HepG2 (cell line): ENCODE measurements around the gene BLOC1S4. TPM values are rescaled to one million over a fixed set of nuclear protein-coding genes. Genes with fewer than 3 reads are reported as not detected.

Source experiments
- AGO1 ChIP-seq: fragments of 200-400 bp; formaldehyde crosslinking; IDR thresholded peaks from 2 replicates; pipeline ENCODE4 v1.6.1; 2017; ENCODE audit warnings: mild to moderate bottlenecking, low read depth, low read length, moderate library complexity; ENCODE audit not compliant: poor library complexity, severe bottlenecking
- CENPX ChIP-seq: sonication (generic); formaldehyde crosslinking; IDR thresholded peaks from 2 replicates; pipeline ENCODE4 v1.9.0; 2021; ENCODE audit warnings: mild to moderate bottlenecking, missing genetic modification reagents, moderate library complexity
- DRAP1 ChIP-seq: IDR thresholded peaks from 2 replicates; pipeline ENCODE4 v1.6.1; 2016; ENCODE audit warnings: missing genetic modification reagents, missing compliant biosample characterization
- GATAD2A ChIP-seq: IDR thresholded peaks from 2 replicates; pipeline ENCODE4 v1.6.1; 2016
- IKZF5 ChIP-seq: IDR thresholded peaks from 2 replicates; pipeline ENCODE4 v1.6.1; 2018; ENCODE audit warnings: missing genetic modification reagents, mild to moderate bottlenecking, missing compliant biosample characterization
- NCOR1 ChIP-seq: fragments of 200-600 bp; sonication (generic); IDR thresholded peaks from 2 replicates; pipeline ENCODE4 v1.7.0; 2017; ENCODE audit warnings: antibody characterized with exemption, low read length, borderline replicate concordance
- NR1H2 ChIP-seq: sonication (generic); formaldehyde crosslinking; IDR thresholded peaks from 2 replicates; pipeline ENCODE4 v1.8.1; 2022; ENCODE audit warnings: low read depth, missing genetic modification reagents, borderline replicate concordance
- SMARCE1 ChIP-seq: fragments of 450-650 bp; IDR thresholded peaks from 2 replicates; pipeline ENCODE4 v1.6.1; 2017; ENCODE audit warnings: borderline replicate concordance
- SOX5 ChIP-seq: IDR thresholded peaks from 2 replicates; pipeline ENCODE4 v1.6.1; 2016; ENCODE audit warnings: borderline replicate concordance
- SPEN ChIP-seq: sonication (generic); formaldehyde crosslinking; IDR thresholded peaks from 2 replicates; pipeline ENCODE4 v1.5.1; 2020; ENCODE audit warnings: low read depth, mild to moderate bottlenecking, missing genetic modification reagents
- SRSF4 ChIP-seq: fragments of 200-400 bp; formaldehyde crosslinking; IDR thresholded peaks from one replicate; pipeline ENCODE4 v1.6.1; 2018; ENCODE audit warnings: mild to moderate bottlenecking, low read depth, low read length, moderate library complexity; ENCODE audit not compliant: poor library complexity, severe bottlenecking
- THAP8 ChIP-seq: sonication (generic); formaldehyde crosslinking; IDR thresholded peaks from 2 replicates; pipeline ENCODE4 v1.5.1; 2020; ENCODE audit warnings: missing genetic modification reagents, mild to moderate bottlenecking, borderline replicate concordance
- YEATS2 ChIP-seq: sonication (generic); formaldehyde crosslinking; IDR thresholded peaks from 2 replicates; pipeline ENCODE4 v1.4.0; 2020; ENCODE audit warnings: missing genetic modification reagents, borderline replicate concordance
- ZFP36L1 ChIP-seq: sonication (generic); formaldehyde crosslinking; IDR thresholded peaks from 2 replicates; pipeline ENCODE4 v1.8.0; 2022; ENCODE audit warnings: mild to moderate bottlenecking, missing genetic modification reagents, moderate library complexity
- ZFP41 ChIP-seq: sonication (generic); formaldehyde crosslinking; IDR thresholded peaks from 2 replicates; pipeline ENCODE4 v1.4.0; 2020; ENCODE audit warnings: mild to moderate bottlenecking, missing genetic modification reagents, borderline replicate concordance
- ZFYVE20 ChIP-seq: sonication (generic); formaldehyde crosslinking; IDR thresholded peaks from 2 replicates; pipeline ENCODE4 v1.8.0; 2023; ENCODE audit warnings: low read depth, mild to moderate bottlenecking, moderate library complexity, missing genetic modification reagents, borderline replicate concordance
- ZKSCAN1 ChIP-seq: fragments of 150-350 bp; IDR thresholded peaks from 2 replicates; pipeline ENCODE4 v1.6.1; 2014; ENCODE audit warnings: low read length
- ZNF335 ChIP-seq: sonication (generic); formaldehyde crosslinking; IDR thresholded peaks from 2 replicates; pipeline ENCODE4 v1.4.0; 2020; ENCODE audit warnings: missing genetic modification reagents
- ZNF510 ChIP-seq: sonication (generic); formaldehyde crosslinking; IDR thresholded peaks from 2 replicates; pipeline ENCODE4 v1.4.0; 2020; ENCODE audit warnings: low read depth, mild to moderate bottlenecking, missing genetic modification reagents
- ZNF570 ChIP-seq: sonication (generic); formaldehyde crosslinking; IDR thresholded peaks from 2 replicates; pipeline ENCODE4 v1.4.0; 2020; ENCODE audit warnings: mild to moderate bottlenecking, missing genetic modification reagents, borderline replicate concordance
- ZNF770 ChIP-seq: sonication (generic); formaldehyde crosslinking; IDR thresholded peaks from 2 replicates; pipeline ENCODE4 v1.5.0; 2020; ENCODE audit warnings: mild to moderate bottlenecking, missing genetic modification reagents
- ZNF777 ChIP-seq: sonication (generic); formaldehyde crosslinking; IDR thresholded peaks from 2 replicates; pipeline ENCODE4 v1.4.0; 2020; ENCODE audit warnings: missing genetic modification reagents
- ZNF790 ChIP-seq: sonication (generic); formaldehyde crosslinking; IDR thresholded peaks from 2 replicates; pipeline ENCODE4 v1.8.0; 2022; ENCODE audit warnings: missing genetic modification reagents, mild to moderate bottlenecking, borderline replicate concordance
- ZNF83 ChIP-seq: sonication (generic); formaldehyde crosslinking; IDR thresholded peaks from 2 replicates; pipeline ENCODE4 v1.4.0; 2020; ENCODE audit warnings: missing genetic modification reagents, mild to moderate bottlenecking, borderline replicate concordance
- ZNF850 ChIP-seq: sonication (generic); formaldehyde crosslinking; conservative IDR thresholded peaks from 2 replicates; pipeline ENCODE4 v1.9.0; 2021; ENCODE audit warnings: mild to moderate bottlenecking, missing genetic modification reagents
- ZSCAN12 ChIP-seq: sonication (generic); formaldehyde crosslinking; IDR thresholded peaks from 2 replicates; pipeline ENCODE4 v1.9.0; 2021; ENCODE audit warnings: mild to moderate bottlenecking, missing genetic modification reagents
- polyA plus RNA-seq, 8 experiments: library from polyadenylated mRNA; depleted of rRNA in 3 of 8; stranded (reverse) in 7 of 8; unstranded in 1 of 8; fragments of >200 nt; fragmentation: Illumina TruSeq in 4 of 8; extraction: Trizol in 4 of 8; gene quantifications; 2 replicates each; pipeline versions ENCODE4 v1.2.1 to v1.2.3, GENCODE V29; 2011 to 2016; ENCODE audit warnings: low read depth in 4 of 8, missing spikeins in 1 of 8, mixed read lengths in 1 of 8; ENCODE audit not compliant: insufficient read depth in 1 of 8
- total RNA-seq, 5 experiments: library from RNA; depleted of rRNA; stranded (reverse); fragments of >200 nt; fragmentation: Illumina TruSeq; extraction: Trizol; gene quantifications; 2 replicates each; pipeline ENCODE4 v1.2.3, GENCODE V29; 2016; ENCODE audit warnings: low read depth in 1 of 5

The BLOC1S4 gene
- total and polyA plus RNA-seq, 2 of the 13 experiments (the other 11 are each of a cell fraction or from before 2014, with no cell fraction given), result 15.5 to 20.9 TPM

- TF ChIP-seq ZFP36L1 (CRISPR knock-in tag), result peak; percentile 92
- TF ChIP-seq ZNF335 (CRISPR knock-in tag), result 0 out of 2 replicates have a peak, but pooled peaks have one; percentile 24
- TF ChIP-seq ZSCAN12, result no peak
- peak; percentile 70; the same call in 1 of the 2 replicates for TF ChIP-seq ZNF83 (CRISPR knock-in tag)
- TF ChIP-seq ZNF790 (CRISPR knock-in tag), result peak; percentile 91; the same call in 1 of the 2 replicates
- peak; percentile 75; the same call in 1 of the 2 replicates for TF ChIP-seq SPEN
- peak; percentile 42 for TF ChIP-seq IKZF5 (CRISPR knock-in tag)
- TF ChIP-seq GATAD2A (CRISPR knock-in tag), result peak; percentile 41
- peak; percentile 69 for TF ChIP-seq ZNF777 (CRISPR knock-in tag)
- TF ChIP-seq YEATS2, result peak; percentile 92
- TF ChIP-seq SRSF4, result no peak
- no peak for TF ChIP-seq SMARCE1
- TF ChIP-seq ZFP41 (CRISPR knock-in tag), result peak; percentile 42; the same call in 1 of the 2 replicates
- peak; percentile 73 for TF ChIP-seq AGO1
- TF ChIP-seq THAP8 (CRISPR knock-in tag), result no peak
- peak; percentile 75; the same call in 1 of the 2 replicates for TF ChIP-seq ZFYVE20 (CRISPR knock-in tag)
- TF ChIP-seq ZNF570 (CRISPR knock-in tag), result no peak
- no peak for TF ChIP-seq NCOR1
- no peak for TF ChIP-seq ZNF770 (CRISPR knock-in tag)
- TF ChIP-seq CENPX (CRISPR knock-in tag), result no peak
- peak; percentile 70 for TF ChIP-seq DRAP1 (CRISPR knock-in tag)
- TF ChIP-seq SOX5 (CRISPR knock-in tag), result peak; percentile 29; the same call in 1 of the 2 replicates
- TF ChIP-seq NR1H2 (CRISPR knock-in tag), result no peak
- peak; percentile 87; the same call in 1 of the 2 replicates for TF ChIP-seq ZNF850 (CRISPR knock-in tag)
- no peak for TF ChIP-seq ZKSCAN1
- no peak for TF ChIP-seq ZNF510 (CRISPR knock-in tag)
Observed at GRCh38 chr4:6673660-6674499, 42.1 kb upstream of the BLOC1S4 start (continued).
